Naive thymus-derived CD4-positive, alpha-beta T cell (primary cell): ENCODE results near the gene ATP9B. TPM values are rescaled to one million over a fixed set of nuclear protein-coding genes. Genes with fewer than 3 reads are reported as not detected.

Experiments used
- ATAC-seq: fragments of 150-1000 bp; cut with Tn5 transposase; 2 replicates; pipeline ENCODE4 v1.10.0; 2021; ENCODE audit warnings: mild to moderate bottlenecking, moderate library complexity
- CTCF ChIA-PET: fragments of 350-600 bp; sonication (Branson Sonifier 250); formaldehyde crosslinking; loops from one replicate; lab custom pipeline; 2021; ENCODE audit warnings: antibody characterized with exemption; lab: Charles Lee
- POLR2A ChIA-PET: fragments of 350-600 bp; sonication (Branson Sonifier 250); formaldehyde crosslinking; loops from one replicate; lab custom pipeline; 2021; ENCODE audit warnings: antibody characterized with exemption, inconsistent platforms; lab: Charles Lee
- DNase-seq, 9 donors: peaks; one replicate each; pipeline versions ENCODE4 v3.0.0 to v3.0.0-alpha.2; 2020 to 2022; ENCODE audit warnings: mixed read lengths in 1 of 9
- H3K27ac ChIP-seq: one replicate; pipeline ENCODE4 v1.7.0; 2013; ENCODE audit warnings: mild to moderate bottlenecking, low read depth, low read length, moderate library complexity
- H3K27me3 ChIP-seq, 2 donors: one replicate each; pipeline ENCODE4 v1.7.0; 2013; ENCODE audit warnings: low read length in 2 of 2, mild to moderate bottlenecking in 2 of 2, moderate library complexity in 2 of 2; ENCODE audit not compliant: control insufficient read depth in 2 of 2, insufficient read depth in 2 of 2
- H3K36me3 ChIP-seq, 3 experiments: 1 replicate in 2 of 3; 2 replicates in 1 of 3; pipeline ENCODE4 v1.7.0; 2013; ENCODE audit warnings: low read length in 3 of 3, mild to moderate bottlenecking in 3 of 3, moderate library complexity in 1 of 3; ENCODE audit not compliant: insufficient read depth in 3 of 3, control insufficient read depth in 2 of 3
- H3K4me1 ChIP-seq, 2 donors: one replicate each; pipeline ENCODE4 v1.7.0; 2013; ENCODE audit warnings: low read length in 2 of 2, mild to moderate bottlenecking in 2 of 2, moderate library complexity in 1 of 2; ENCODE audit not compliant: control insufficient read depth in 2 of 2, insufficient read depth in 2 of 2
- H3K4me3 ChIP-seq: 2 replicates; pipeline ENCODE4 v1.7.0; 2013; ENCODE audit warnings: mild to moderate bottlenecking, low read length
- H3K9me3 ChIP-seq, 3 experiments: 1 replicate in 2 of 3; 2 replicates in 1 of 3; pipeline ENCODE4 v1.7.0; 2013; ENCODE audit warnings: low read length in 3 of 3; ENCODE audit not compliant: control insufficient read depth in 2 of 3
- H3K27ac Mint-ChIP-seq, 9 donors: one replicate each; pipeline ENCODE4 v1.8.0; 2020 to 2022; ENCODE audit warnings: mixed read lengths in 9 of 9, mild to moderate bottlenecking in 8 of 9, moderate library complexity in 5 of 9, inconsistent platforms in 2 of 9
- H3K27me3 Mint-ChIP-seq, 5 donors: one replicate each; pipeline ENCODE4 v1.8.0; 2021 to 2022; ENCODE audit warnings: mixed read lengths in 5 of 5, mild to moderate bottlenecking in 1 of 5
- H3K36me3 Mint-ChIP-seq, 5 donors: one replicate each; pipeline ENCODE4 v1.8.0; 2020 to 2022; ENCODE audit warnings: mixed read lengths in 5 of 5, mild to moderate bottlenecking in 3 of 5, inconsistent platforms in 1 of 5
- H3K4me1 Mint-ChIP-seq, 7 donors: one replicate each; pipeline ENCODE4 v1.8.0; 2020 to 2022; ENCODE audit warnings: mixed read lengths in 7 of 7, mild to moderate bottlenecking in 3 of 7, inconsistent platforms in 1 of 7
- H3K4me3 Mint-ChIP-seq, 10 donors: one replicate each; pipeline ENCODE4 v1.8.0; 2020 to 2022; ENCODE audit warnings: mild to moderate bottlenecking in 10 of 10, mixed read lengths in 10 of 10, moderate library complexity in 6 of 10, inconsistent platforms in 2 of 10
- H3K9me3 Mint-ChIP-seq, 11 donors: one replicate each; pipeline ENCODE4 v1.8.0; 2020 to 2022; ENCODE audit warnings: mixed read lengths in 11 of 11, mild to moderate bottlenecking in 4 of 11, inconsistent platforms in 1 of 11, moderate library complexity in 1 of 11
- intact Hi-C, 2 donors: fragments of 100-400 bp; cut with micrococcal nuclease; formaldehyde crosslinking; loops; one replicate each; pipeline ENCODE4 v1.15.1; 2023
- polyA plus RNA-seq, 2 donors: library from polyadenylated mRNA; unstranded; fragments of 300-500 nt; fragmentation: Illumina TruSeq; gene quantifications; one replicate each; pipeline ENCODE4 v1.2.3, GENCODE V29; 2021
- total RNA-seq, 6 experiments: library from RNA in 5 of 6; stranded (reverse) in 5 of 6; gene quantifications; 1 replicate in 5 of 6; 2 replicates in 1 of 6; pipeline ENCODE4 v1.2.3 and lab custom pipeline; 2021 to 2026

Gene ATP9B
- total and polyA plus RNA-seq, 7 experiments from 2014 or later: 21.3 to 90.5 (median 79.4) TPM

DNA sequence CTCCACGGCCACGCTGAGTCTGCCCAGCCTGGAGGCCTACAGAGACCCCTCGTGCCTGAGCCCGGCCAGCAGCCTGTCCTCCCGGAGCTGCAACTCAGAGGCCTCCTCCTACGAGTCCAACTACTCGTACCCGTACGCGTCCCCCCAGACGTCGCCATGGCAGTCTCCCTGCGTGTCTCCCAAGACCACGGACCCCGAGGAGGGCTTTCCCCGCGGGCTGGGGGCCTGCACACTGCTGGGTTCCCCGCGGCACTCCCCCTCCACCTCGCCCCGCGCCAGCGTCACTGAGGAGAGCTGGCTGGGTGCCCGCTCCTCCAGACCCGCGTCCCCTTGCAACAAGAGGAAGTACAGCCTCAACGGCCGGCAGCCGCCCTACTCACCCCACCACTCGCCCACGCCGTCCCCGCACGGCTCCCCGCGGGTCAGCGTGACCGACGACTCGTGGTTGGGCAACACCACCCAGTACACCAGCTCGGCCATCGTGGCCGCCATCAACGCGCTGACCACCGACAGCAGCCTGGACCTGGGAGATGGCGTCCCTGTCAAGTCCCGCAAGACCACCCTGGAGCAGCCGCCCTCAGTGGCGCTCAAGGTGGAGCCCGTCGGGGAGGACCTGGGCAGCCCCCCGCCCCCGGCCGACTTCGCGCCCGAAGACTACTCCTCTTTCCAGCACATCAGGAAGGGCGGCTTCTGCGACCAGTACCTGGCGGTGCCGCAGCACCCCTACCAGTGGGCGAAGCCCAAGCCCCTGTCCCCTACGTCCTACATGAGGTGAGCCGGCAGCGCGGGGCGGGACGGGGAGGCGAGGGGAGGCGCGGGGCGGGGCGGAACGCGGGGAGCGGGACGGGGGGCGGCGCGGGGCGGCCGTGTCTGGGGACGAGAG lies 341.8 kb downstream of the ATP9B start:
- Histone ChIP-seq H3K4me3 (no peak overlapping the region), H3K27me3 (no peaks in the 10 kb centered on the region), H3K36me3 (peaks cover 7 to 59% (median 11%) of the 10 kb centered on the region in 3 experiments), H3K27ac (no peak overlapping the region), H3K9me3 (no peaks in the 10 kb centered on the region), H3K4me1 (peaks cover 6 to 9% of the 10 kb centered on the region in 2 donors)
- no peak for DNase-seq
- no peak for ATAC-seq
- peaks cover 15 to 50% (median 37%) of the 10 kb centered on the region in 7 donors for H3K4me1 Mint-ChIP-seq
- intact Hi-C loops: no loop called here
- ChIA-PET CTCF (interaction anchor here (0.6 to 0.7 kb wide), 2 partner anchors 85 to 120 kb away, joined by 3 read pairs; no protein-coding TSS in a partner anchor), POLR2A (no interaction called here)
- no peaks in the 10 kb centered on the region for H3K27me3 Mint-ChIP-seq
- H3K4me3 Mint-ChIP-seq: no peak overlapping the region
- H3K27ac Mint-ChIP-seq: peak overlapping the region in 1 of 9 donors; percentile 12
- peaks cover 0 to 2% (median 0%) of the 10 kb centered on the region in 11 donors for H3K9me3 Mint-ChIP-seq
- H3K36me3 Mint-ChIP-seq: peaks cover 0 to 29% (median 8%) of the 10 kb centered on the region in 5 donors

DNA sequence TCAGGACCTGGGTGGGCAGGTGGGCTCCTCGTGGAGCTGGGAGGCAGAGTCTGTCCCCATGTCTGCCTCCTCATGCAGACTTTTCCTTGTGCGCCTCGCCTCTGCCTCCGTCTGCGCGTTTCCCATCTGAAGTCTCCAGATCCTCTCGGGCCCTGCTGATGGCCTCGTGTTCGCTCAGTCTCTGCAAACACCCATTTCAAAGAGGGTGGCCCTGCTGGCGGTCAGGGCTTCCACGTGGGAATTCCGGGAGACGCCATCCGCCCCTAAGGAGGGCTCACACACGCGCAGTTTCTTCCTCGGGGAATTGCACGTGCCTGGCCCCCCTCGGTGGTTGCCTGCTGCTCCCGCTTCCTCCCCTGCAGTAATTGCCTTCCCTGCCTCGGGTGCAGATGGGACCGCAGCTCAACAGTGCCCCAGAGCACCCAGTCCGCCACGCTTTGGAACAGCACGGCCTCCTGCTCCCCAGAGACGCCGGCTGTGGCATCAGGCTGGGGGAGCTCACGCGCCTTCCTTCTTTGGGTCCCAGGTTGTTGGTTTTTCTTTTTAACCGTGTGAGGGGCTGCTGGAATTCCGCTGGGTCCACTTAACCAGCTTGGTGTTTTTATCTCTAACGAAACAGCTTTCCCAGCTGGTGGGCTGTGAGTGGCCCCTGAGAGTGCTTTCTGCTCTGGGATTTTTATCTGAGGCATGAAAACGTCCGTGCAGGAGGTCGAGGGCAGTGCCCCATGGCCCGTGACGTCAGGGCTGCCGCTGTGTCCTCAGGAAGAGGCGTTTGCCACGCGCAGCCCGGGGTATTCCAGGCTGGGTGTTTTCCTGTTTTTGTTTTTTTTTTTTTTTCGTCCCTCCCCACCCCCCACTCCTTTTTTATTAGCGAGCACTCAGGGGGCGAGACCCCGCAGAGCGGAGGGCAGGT lies 342.7 kb downstream of the ATP9B start:
- peaks cover 10 to 49% (median 35%) of the 10 kb centered on the region in 7 donors for H3K4me1 Mint-ChIP-seq
- peaks cover 7 to 59% (median 11%) of the 10 kb centered on the region in 3 experiments for H3K36me3 ChIP-seq
- H3K9me3 Mint-ChIP-seq: no peaks in the 10 kb centered on the region

DNA sequence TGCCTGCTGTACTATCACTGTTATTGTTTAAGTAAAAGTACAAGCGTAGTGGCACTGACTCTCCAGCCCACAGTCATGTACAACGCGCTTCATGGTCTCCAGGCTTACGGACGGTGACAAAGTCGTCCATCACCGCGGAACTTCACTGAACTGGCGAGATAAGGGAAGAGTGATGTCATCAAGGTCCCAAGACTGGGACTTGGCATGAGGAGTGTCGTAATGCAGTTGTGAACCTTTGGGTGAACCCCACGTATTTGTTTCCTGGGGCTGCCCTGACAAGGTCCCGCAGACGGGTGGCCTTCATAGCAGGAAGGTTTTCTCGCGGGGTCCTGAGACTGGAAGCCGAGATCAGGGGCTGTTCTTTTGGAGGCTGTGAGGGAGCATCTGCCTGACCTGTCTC lies 343.8 kb downstream of the ATP9B start:
- Mint-ChIP-seq H3K27me3 (no peaks in the 10 kb centered on the region), H3K4me3 (no peak overlapping the region), H3K27ac (peak overlapping the region in 5 of 9 donors; percentile 18 to 76 (median 47)), H3K9me3 (peaks cover 0 to 1% (median 0%) of the 10 kb centered on the region in 11 donors), H3K36me3 (peaks cover 0 to 21% (median 5%) of the 10 kb centered on the region in 5 donors), H3K4me1 (peaks cover 7 to 38% (median 29%) of the 10 kb centered on the region in 7 donors)
- H3K27ac ChIP-seq: no peak overlapping the region
- peaks cover 7 to 60% (median 13%) of the 10 kb centered on the region in 3 experiments for H3K36me3 ChIP-seq
- DNase-seq (no peak), ATAC-seq (no peak)
- no peaks in the 10 kb centered on the region for H3K27me3 ChIP-seq
- intact Hi-C loops: no loop called here
- H3K9me3 ChIP-seq: no peaks in the 10 kb centered on the region
- H3K4me3 ChIP-seq: no peak overlapping the region
- POLR2A ChIA-PET: no interaction called here
- CTCF ChIA-PET: interaction anchor here (0.6 kb wide), 1 partner anchor 47 kb away, joined by 3 read pairs; no protein-coding TSS in a partner anchor
- no peaks in the 10 kb centered on the region for H3K4me1 ChIP-seq

More for the DNA sequence above, 342.7 kb downstream of the ATP9B start:
- no peak for ATAC-seq
- Mint-ChIP-seq H3K4me3 (no peak overlapping the region), H3K27me3 (no peaks in the 10 kb centered on the region), H3K36me3 (peaks cover 0 to 25% (median 5%) of the 10 kb centered on the region in 5 donors), H3K27ac (peak overlapping the region in 1 of 9 donors; percentile 65)
- no peaks in the 10 kb centered on the region for H3K27me3 ChIP-seq
- ChIA-PET CTCF (no interaction called here), POLR2A (no interaction called here)
- H3K4me1 ChIP-seq: peaks cover 0 to under 1% of the 10 kb centered on the region in 2 donors
- H3K4me3 ChIP-seq: no peak overlapping the region
- H3K9me3 ChIP-seq: no peaks in the 10 kb centered on the region
- no peak overlapping the region for H3K27ac ChIP-seq
- intact Hi-C loops: no loop called here
- no peak for DNase-seq

DNA sequence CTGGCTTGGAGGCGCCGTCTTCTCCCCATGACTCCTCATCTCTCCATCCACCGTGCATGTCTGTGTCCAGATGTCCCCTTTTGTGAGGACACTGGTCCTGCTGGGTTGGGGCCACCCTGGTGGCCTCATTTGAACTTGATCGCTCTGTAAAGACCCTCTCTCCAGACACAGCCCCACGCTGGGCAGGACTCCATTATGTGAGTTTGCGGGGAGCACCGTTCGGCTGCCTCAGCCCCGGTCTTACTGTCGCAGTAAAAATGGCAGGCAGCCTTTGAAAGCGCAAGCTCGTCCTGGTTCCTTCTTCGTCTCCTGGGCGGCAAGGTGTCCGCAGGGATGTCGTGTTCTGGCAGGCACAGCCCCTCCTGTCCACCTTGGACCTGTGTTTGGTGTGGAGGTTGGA lies 344.2 kb downstream of the ATP9B start:
- CTCF ChIA-PET: no interaction called here
- peaks cover 0 to 21% (median 5%) of the 10 kb centered on the region in 5 donors for H3K36me3 Mint-ChIP-seq
- H3K9me3 ChIP-seq: no peaks in the 10 kb centered on the region
- no peak overlapping the region for H3K4me3 ChIP-seq
- H3K4me1 ChIP-seq: no peaks in the 10 kb centered on the region
- H3K27ac Mint-ChIP-seq: peak overlapping the region in 4 of 9 donors; percentile 18 to 76 (median 56)
- POLR2A ChIA-PET: no interaction called here
- H3K9me3 Mint-ChIP-seq: peaks cover 0 to 1% (median 0%) of the 10 kb centered on the region in 11 donors
- peaks cover 7 to 37% (median 29%) of the 10 kb centered on the region in 7 donors for H3K4me1 Mint-ChIP-seq
- intact Hi-C loops: no loop called here
- peaks cover 7 to 64% (median 14%) of the 10 kb centered on the region in 3 experiments for H3K36me3 ChIP-seq
- ATAC-seq (no peak), DNase-seq (no peak)
- H3K27me3 Mint-ChIP-seq: no peaks in the 10 kb centered on the region
- H3K27me3 ChIP-seq: no peaks in the 10 kb centered on the region
- H3K4me3 Mint-ChIP-seq: no peak overlapping the region
- no peak overlapping the region for H3K27ac ChIP-seq

DNA sequence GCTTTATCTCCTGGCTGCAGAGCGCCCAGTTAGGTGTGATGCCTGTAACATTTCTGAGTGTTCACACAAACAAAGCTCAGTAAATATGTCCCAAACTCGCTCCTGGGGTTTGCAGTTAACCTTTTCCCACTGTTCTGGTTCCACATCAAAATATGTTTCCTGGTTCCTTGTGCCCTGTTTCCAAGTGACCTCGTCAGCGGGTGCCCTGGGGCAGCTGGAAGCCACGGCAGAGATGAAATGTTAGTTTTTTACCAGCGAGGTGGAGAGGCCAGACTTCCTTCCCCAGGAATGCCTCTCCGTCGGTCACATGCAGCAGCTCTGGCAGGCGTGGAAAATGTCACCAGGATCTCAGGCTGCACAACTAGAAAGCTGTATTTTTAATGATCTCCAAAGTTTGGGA lies 344.7 kb downstream of the ATP9B start:
- H3K4me1 ChIP-seq: no peaks in the 10 kb centered on the region
- Mint-ChIP-seq H3K4me1 (peaks cover 7 to 41% (median 33%) of the 10 kb centered on the region in 7 donors), H3K9me3 (peaks cover 0 to 1% (median 0%) of the 10 kb centered on the region in 11 donors), H3K4me3 (no peak overlapping the region), H3K36me3 (peaks cover 0 to 21% (median 5%) of the 10 kb centered on the region in 5 donors), H3K27me3 (no peaks in the 10 kb centered on the region), H3K27ac (peak overlapping the region in 5 of 9 donors; percentile 13 to 76 (median 36))
- intact Hi-C loops: no loop called here
- no peaks in the 10 kb centered on the region for H3K9me3 ChIP-seq
- ATAC-seq (no peak), DNase-seq (no peak)
- POLR2A ChIA-PET: no interaction called here
- H3K27me3 ChIP-seq: no peaks in the 10 kb centered on the region
- no peak overlapping the region for H3K27ac ChIP-seq
- H3K4me3 ChIP-seq: no peak overlapping the region
- CTCF ChIA-PET: no interaction called here
- H3K36me3 ChIP-seq: peaks cover 7 to 69% (median 14%) of the 10 kb centered on the region in 3 experiments

DNA sequence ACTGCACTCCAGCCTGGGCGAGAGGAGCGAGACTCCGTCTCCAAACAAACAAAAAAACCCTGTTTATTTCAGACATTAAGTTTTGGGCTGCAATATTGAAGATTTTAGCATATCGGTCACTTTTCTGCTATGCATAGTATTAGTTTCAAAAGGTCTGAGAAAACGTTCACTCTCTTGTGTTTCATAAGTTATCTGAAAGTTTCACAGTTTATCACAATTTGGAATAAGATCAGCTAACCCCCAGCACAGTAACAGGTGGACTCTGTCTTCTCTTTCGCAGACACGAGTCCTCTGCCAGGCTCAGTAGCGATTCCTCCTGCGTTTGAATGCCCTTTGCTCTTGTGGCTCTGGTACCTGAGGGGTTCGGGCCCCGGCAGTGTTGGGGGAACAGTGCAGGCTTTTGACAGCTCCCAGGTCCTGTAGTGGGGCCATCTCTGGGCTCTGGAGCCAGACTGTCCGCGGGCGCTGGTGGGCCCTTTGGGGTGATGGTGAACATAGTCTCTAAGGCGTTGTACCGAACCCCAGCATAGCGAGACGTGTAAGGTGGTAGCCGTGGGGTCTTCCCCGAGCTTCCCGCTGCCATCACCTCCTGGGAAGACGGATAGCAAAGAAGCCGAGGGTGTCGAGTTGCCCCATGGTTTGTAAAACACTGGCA lies 347.0 kb downstream of the ATP9B start:
- Mint-ChIP-seq H3K27ac (peak overlapping the region in 4 of 9 donors; percentile 6 to 76 (median 42)), H3K36me3 (peaks cover 5 to 31% (median 12%) of the 10 kb centered on the region in 5 donors), H3K4me1 (peaks cover 9 to 52% (median 43%) of the 10 kb centered on the region in 7 donors), H3K4me3 (peak overlapping the region in 1 of 10 donors; percentile 11), H3K9me3 (peaks cover 0 to 1% (median 0%) of the 10 kb centered on the region in 11 donors), H3K27me3 (no peaks in the 10 kb centered on the region)
- no peak for DNase-seq
- ChIA-PET CTCF (no interaction called here), POLR2A (interaction anchor here (0.7 kb wide), 1 partner anchor 102 kb away, joined by 3 read pairs; no protein-coding TSS in a partner anchor)
- Histone ChIP-seq H3K36me3 (peaks cover 7 to 65% (median 17%) of the 10 kb centered on the region in 3 experiments), H3K4me1 (no peaks in the 10 kb centered on the region), H3K27ac (no peak overlapping the region), H3K9me3 (no peaks in the 10 kb centered on the region), H3K27me3 (no peaks in the 10 kb centered on the region), H3K4me3 (no peak overlapping the region)
- intact Hi-C loops: no loop called here
- ATAC-seq: no peak
